Amygdala (tissue), 56 donors: Measurements from ENCODE around the gene GABBR1.
"Not testable (repeated sequence)": the region's sequence is repeated elsewhere in the genome, so short reads cannot be mapped to it uniquely, and the experiment has no call there.

Experiments used
- DNase-seq, 56 donors: peaks; one replicate each; lab custom pipeline; 2025; lab: John Stamatoyannopoulos, UW

The GABBR1 gene

GRCh38 chr6:29632789-29633533 is at the start of gene GABBR1:
Gene GABBR1, minus strand, starts transcription at chr6:29633183. Its CDS starts 798 bp downstream, at chr6:29632385.
- DNase-seq = peak in 53 of 56 donors; percentile 26 to 97 (median 72)

GRCh38 chr6:29681811-29682210 is 48.8 kb upstream of the GABBR1 start:
- DNase-seq = no peak

GRCh38 chr6:29680904-29681303 is 47.9 kb upstream of the GABBR1 start, which contains the start of gene ZFP57:
Gene ZFP57, minus strand, starts transcription at chr6:29681152. Its CDS starts 4,149 bp downstream, at chr6:29677003.
- DNase-seq = no peak

GRCh38 chr6:29680416-29680815 is 47.4 kb upstream of the GABBR1 start:
- no peak for DNase-seq

GRCh38 chr6:29679962-29680361 is 47.0 kb upstream of the GABBR1 start:
- DNase-seq = no peak

- DNase-seq = no peak
Observed at GRCh38 chr6:29678114-29678513, 45.1 kb upstream of the GABBR1 start.

- DNase-seq = no peak
Observed at GRCh38 chr6:29676981-29677601, 44.1 kb upstream of the GABBR1 start.

GRCh38 chr6:29675561-29675960 is 42.6 kb upstream of the GABBR1 start:
- DNase-seq = no peak

GRCh38 chr6:29674008-29674407 is 41.0 kb upstream of the GABBR1 start:
- DNase-seq = no peak

GRCh38 chr6:29673161-29673560 is 40.2 kb upstream of the GABBR1 start:
- DNase-seq = peak in 3 of 56 donors; percentile 45 to 51 (median 47)

GRCh38 chr6:29672116-29672515 is 39.1 kb upstream of the GABBR1 start:
- not testable (repeated sequence) for DNase-seq

GRCh38 chr6:29671026-29671425 is 38.0 kb upstream of the GABBR1 start:
- no peak for DNase-seq

GRCh38 chr6:29667158-29667557 is 34.2 kb upstream of the GABBR1 start:
- DNase-seq = no peak

GRCh38 chr6:29666826-29667130 is 33.8 kb upstream of the GABBR1 start:
- no peak for DNase-seq

GRCh38 chr6:29665942-29666825 is 33.2 kb upstream of the GABBR1 start:
- no peak for DNase-seq

- no peak for DNase-seq
Observed at GRCh38 chr6:29663300-29664042, 30.5 kb upstream of the GABBR1 start.

GRCh38 chr6:29661502-29662141 is 28.6 kb upstream of the GABBR1 start:
- not testable (repeated sequence) for DNase-seq

GRCh38 chr6:29661071-29661470 is 28.1 kb upstream of the GABBR1 start:
- no peak for DNase-seq

- DNase-seq = peak in 54 of 56 donors; percentile 21 to 95 (median 82)
Observed at GRCh38 chr6:29656798-29657197, 23.8 kb upstream of the GABBR1 start, which contains the start of gene MOG. Gene MOG, plus strand, starts transcription at chr6:29657092. Its CDS starts 118 bp downstream, at chr6:29657210.

- DNase-seq = peak in 10 of 56 donors; percentile 14 to 50 (median 25)
Observed at GRCh38 chr6:29656157-29656556, 23.2 kb upstream of the GABBR1 start.
